Right ventricle myocardium inferior (tissue), 1 donor: ENCODE results near the gene TOMM22. TPM values are rescaled to one million over a fixed set of nuclear protein-coding genes. Genes with fewer than 3 reads are reported as not detected.

Experiments
- ATAC-seq: fragments of 200-7000 bp; cut with Tn5 transposase; one replicate; pipeline ENCODE4 v1.9.1; 2020; ENCODE audit warnings: mild to moderate bottlenecking, moderate library complexity
- DNase-seq: peaks from one replicate; pipeline ENCODE4 v3.0.0; 2021; ENCODE audit errors: missing footprints
- intact Hi-C: fragments of 100-400 bp; cut with DNase I; formaldehyde crosslinking; loops from one replicate; pipeline ENCODE4 v1.11.0; 2022
- total RNA-seq: library from RNA; stranded (reverse); fragmentation: NEBNext Ultra II Directional; extraction: Animal tissue kit (Norgen Biotek cat#: 25700); gene quantifications from one replicate; pipeline ENCODE4 v1.2.1, GENCODE V29; 2021
- donor health status: DM: no; HTN: yes; CAD: no; lungs with severe emphysema.

The TOMM22 gene
- total RNA-seq, 1 donor from 2014 or later: 66.3 TPM

GRCh38 chr22:38709306-38709705, 27.5 kb downstream of the TOMM22 start:
- DNase-seq (no peak), ATAC-seq (no peak)
- intact Hi-C loops: no loop called here

DNA sequence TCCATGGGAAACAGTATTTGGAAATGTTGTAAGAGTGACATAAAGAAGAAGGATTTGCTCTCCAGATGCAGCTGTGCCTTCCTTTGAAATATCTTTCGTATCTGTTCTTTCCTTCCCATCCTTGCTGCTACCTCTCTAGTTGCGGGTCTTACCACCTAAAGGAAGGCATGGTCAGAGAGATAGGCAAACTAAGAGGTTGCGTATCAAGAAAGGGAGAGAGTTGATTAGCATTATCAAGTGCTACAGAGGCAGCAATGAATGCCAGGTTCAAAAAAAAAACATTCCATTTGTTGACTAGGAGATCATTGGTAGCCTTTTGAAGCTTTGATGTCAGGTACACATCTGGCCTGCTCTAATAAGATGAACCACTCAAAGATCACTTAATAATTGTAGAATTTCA, 28.6 kb downstream of the TOMM22 start:
- intact Hi-C loops: no loop called here
- no peak for ATAC-seq
- no peak for DNase-seq

GRCh38 chr22:38710866-38711265, 29.1 kb downstream of the TOMM22 start:
- ATAC-seq: no peak
- DNase-seq: no peak
- intact Hi-C loops: no loop called here

GRCh38 chr22:38712486-38713207, 30.9 kb downstream of the TOMM22 start:
- no peak for DNase-seq
- intact Hi-C loops: no loop called here
- no peak for ATAC-seq

DNA sequence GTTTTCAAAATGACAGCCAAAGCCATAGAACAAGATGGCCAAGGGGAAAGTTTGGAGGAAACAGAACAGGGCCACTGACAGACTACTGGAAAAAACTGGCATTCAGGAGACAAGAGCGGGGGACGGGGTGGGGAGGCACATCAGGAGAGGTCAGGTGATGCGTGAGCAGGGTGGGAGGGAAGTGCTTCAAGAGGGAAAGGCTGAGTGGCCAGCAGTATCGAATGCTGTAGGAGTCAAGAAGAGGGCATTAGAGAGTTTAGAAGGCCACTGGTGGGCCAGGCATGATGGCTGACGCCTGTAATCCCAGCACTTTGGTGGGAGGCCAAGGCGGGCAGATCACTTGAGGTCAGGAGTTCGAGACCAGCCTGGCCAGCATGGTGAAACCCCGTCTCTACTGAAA, 32.2 kb downstream of the TOMM22 start:
- DNase-seq (no peak), ATAC-seq (no peak)
- intact Hi-C loops: no loop called here

DNA sequence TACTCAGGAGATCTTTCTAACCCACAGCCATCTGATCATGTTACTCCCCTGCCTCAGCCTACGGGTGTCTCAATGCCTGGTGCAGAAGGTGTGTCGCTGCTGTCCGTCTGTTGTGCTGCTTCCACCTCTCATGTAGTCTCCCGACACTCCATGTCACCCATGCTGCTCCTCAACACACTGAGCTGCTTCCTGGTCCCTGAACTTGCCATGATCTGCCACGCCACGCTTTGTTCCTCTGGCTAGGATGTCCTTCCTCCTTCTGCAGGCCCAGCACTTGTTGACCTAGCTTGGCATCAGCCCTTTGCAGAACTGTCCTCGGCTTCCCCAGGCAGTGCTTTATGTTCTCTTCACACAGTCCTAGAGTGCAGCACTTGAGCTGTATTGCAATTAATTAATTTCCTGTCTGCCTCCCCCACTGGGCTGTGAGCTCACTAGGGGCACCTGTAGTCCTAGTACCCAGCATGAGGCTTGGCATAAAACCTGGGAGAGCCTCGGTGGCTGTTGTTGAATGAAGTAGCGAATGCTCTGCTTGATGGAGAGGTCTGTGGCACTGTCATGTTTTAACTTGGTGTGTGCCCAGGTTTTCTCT, 33.5 kb downstream of the TOMM22 start:
- DNase-seq (no peak), ATAC-seq (peak; percentile 49)
- intact Hi-C loops: no loop called here

DNA sequence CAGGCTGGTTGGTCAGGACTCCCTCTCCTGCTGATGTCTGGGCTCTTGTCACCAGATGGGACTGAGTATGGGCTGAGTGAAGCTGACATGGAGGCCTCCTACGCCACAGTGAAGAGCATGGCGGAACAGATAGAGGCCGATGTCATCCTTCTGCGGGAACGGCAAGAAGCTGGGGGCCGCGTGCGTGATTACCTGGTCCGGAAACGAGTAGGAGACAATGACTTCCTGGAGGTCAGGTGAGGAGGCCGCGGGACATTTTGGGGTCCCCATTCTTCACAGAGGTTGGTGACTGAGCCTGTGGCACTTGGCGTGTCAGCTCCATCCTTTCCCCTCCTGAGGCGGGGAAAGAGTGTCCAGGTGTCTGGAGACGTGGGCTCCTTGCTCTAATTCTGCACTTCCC, 34.1 kb downstream of the TOMM22 start:
- ATAC-seq (no peak), DNase-seq (no peak)
- intact Hi-C loops: no loop called here

- DNase-seq (no peak), ATAC-seq (no peak)
- intact Hi-C loops: no loop called here
Measured at GRCh38 chr22:38716271-38716670, 34.5 kb downstream of the TOMM22 start.

- DNase-seq (no peak), ATAC-seq (no peak)
- intact Hi-C loops: no loop called here
Measured at GRCh38 chr22:38716826-38717225, 35.1 kb downstream of the TOMM22 start.

GRCh38 chr22:38717244-38717643, 35.5 kb downstream of the TOMM22 start:
- ATAC-seq (no peak), DNase-seq (no peak)
- intact Hi-C loops: no loop called here

DNA sequence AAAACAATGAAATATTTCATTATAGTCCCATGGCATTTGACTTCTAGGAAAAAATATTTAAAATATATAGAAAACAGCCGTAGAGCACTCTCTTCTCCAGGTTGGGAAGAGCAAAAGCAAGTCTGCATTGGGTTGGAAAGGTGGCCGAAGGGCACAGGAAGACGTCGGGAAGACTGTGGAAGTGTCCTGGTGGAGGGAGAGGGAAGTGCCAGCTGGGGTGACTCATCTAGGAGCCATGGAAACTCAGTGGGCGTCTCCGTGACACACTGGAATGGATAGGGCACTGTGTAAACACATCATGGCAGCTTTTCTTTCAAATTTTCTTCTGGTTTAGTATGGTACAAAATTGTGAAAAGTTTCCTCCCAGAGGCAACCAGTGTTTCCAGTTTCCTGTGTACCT, 36.7 kb downstream of the TOMM22 start:
- intact Hi-C loops: no loop called here
- no peak for DNase-seq
- ATAC-seq: peak; percentile 68

- no peak for ATAC-seq
- DNase-seq: no peak
- intact Hi-C loops: no loop called here
Measured at GRCh38 chr22:38719196-38719595, 37.4 kb downstream of the TOMM22 start.

GRCh38 chr22:38720350-38720749, 38.6 kb downstream of the TOMM22 start:
- ATAC-seq: no peak
- DNase-seq: no peak
- intact Hi-C loops: no loop called here

DNA sequence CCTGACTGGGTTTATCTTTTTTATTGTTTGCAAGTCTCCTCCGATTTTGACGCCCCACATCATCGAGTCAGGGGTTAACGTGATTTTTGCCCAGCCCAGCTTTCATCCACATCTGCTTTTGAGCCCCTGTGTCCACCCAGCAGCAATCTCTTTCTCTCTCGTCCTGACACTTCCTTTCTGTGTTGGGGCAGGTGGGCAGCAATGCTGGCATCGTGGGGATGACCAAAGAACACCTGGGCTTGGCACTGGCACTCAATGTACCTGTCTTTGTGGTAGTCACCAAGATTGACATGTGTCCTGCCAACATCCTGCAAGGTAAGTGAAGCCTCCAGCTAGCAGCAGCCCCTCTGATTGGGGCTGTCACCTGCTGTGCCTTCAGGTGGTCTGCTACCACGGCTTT, 39.8 kb downstream of the TOMM22 start:
- intact Hi-C loops: no loop called here
- DNase-seq (no peak), ATAC-seq (no peak)

DNA sequence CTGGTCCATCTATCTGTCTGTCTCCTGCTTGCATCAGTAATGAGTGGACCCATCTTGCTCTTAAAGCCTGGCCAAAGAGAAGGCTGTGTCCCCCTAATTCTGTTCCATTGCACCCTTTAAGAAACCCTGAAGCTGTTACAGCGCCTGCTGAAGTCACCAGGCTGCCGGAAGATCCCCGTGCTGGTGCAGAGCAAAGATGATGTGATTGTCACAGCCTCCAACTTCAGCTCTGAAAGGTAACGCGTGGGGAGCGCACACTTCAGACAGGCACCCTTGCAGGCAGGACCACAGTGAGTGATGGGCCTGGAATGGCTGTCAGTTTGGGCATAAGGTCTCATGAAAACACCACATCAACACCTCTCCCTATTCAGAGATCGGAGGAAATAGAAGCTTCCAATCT, 42.4 kb downstream of the TOMM22 start:
- intact Hi-C loops: no loop called here
- ATAC-seq (no peak), DNase-seq (no peak)

DNA sequence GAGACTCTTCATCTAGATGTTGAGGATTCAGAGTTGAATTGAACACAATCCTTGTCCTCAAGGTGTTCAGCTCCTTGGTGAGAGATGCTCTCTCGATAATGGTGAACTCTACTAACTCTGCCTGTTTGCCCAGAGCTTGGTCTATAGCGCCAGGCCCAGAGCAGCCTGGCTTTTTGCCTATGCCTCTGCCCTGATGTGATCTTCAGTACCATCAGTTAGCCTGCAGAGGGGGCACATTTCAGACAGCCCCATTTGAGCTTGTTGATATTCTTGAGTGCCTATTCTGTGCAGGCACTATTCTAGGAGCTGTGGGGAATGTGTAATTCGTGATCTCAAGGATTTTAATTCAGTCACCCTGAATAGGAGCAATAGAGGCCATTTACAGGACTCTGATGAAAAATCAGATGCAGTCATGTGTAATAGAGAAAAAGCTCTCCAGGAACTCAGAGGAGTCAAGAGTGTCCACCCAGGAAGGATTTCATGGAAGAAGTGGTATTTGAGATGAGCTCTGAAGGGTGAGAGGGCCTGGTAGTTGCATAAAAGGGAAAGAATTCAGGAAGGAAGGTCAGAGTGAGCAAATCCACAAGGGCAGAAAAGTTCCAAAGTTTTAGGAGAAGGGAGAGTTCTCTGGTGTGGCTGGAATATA, 43.3 kb downstream of the TOMM22 start:
- no peak for ATAC-seq
- DNase-seq: no peak
- intact Hi-C loops: no loop called here

DNA sequence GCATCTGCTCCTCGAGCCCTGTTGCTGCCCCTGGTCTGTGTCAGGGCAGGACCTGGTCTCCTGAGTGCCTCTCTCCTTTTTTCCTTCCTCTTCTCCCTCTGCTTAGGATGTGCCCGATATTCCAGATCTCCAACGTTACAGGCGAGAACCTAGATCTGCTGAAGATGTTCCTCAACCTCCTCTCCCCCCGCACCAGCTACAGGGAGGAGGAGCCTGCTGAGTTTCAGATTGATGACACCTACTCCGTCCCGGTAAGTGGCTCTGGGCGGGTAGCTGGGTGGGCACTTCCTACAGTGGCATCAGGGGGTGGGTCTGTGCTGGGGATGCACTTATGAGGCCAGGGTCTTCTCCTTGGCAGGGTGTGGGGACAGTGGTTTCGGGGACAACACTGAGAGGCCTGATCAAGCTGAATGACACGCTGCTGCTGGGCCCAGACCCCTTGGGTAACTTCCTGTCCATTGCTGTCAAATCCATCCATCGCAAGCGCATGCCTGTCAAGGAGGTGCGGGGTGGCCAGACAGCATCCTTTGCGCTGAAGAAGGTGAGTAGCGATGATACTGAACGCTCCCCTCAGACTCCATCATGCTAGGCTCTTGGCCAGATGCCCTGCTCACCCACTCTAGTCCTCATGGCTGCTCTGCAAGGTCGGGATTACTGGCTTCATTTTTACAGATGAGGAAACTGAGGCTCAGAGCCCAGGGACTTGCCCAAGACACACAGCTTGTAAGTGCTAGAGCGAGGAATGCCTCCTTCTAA, 44.3 kb downstream of the TOMM22 start:
- intact Hi-C loops: no loop called here
- DNase-seq: no peak
- ATAC-seq: no peak

- intact Hi-C loops: no loop called here
- ATAC-seq: no peak
- DNase-seq: no peak
Measured at GRCh38 chr22:38727123-38727522, 45.4 kb downstream of the TOMM22 start.

DNA sequence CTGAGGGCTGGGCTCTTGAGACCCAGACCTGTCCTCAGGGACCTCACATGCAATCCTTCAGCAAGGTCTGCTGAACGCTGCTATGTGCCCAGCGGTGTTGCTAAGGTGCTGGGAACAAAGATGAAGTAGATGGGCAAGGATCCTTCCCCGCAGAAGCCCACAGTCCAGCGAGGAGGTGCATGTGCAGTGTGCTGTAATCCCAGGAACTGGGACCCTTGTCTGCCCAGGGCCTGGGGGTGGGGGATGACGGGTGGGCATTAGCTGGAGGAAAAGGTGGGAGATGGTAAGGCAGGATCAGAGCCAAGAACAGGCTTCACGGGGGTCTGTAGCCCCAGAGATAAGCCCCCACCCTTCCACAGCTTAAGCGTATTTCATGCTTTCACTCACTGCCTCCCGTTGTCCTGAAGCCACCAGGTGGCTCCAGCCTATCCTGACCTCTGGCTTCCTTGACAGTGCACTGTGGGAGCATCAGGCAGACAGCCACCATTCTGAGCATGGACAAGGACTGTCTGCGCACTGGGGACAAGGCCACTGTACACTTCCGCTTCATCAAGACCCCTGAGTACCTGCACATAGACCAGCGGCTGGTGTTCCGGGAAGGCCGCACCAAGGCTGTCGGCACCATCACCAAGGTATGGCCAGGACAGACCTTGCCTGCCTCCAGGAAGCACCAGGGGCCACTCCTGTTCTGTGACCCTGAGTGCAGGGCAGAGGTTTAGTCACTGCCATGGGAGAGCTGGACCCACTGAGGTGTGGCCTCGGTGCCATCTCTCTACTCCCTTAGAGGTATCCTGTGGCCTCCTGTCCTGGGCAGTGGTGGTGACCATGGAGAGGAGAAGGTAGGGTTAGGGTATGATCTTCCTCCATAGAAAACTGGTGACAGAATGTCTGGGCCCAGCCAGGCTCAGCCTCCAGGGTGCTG, 46.0 kb downstream of the TOMM22 start:
- ATAC-seq: no peak
- intact Hi-C loops: no loop called here
- no peak for DNase-seq
